ENCODE data around the gene LEMD2.

LEMD2 gene

GRCh38 chr6:33763483-33763882 lies 25.4 kb downstream of the LEMD2 start:
- no peak for TF ChIP-seq CTCF (IDR thresholded peaks at IDR 0.05; ENCODE audit: control insufficient read depth, extremely low read depth, insufficient read depth)
- no peak for DNase-seq (ENCODE audit: low read depth)
- H3K4me3 ChIP-seq (ENCODE audit: low read depth, low read length) = no peak overlapping the region

GRCh38 chr6:33762713-33763112 lies 26.2 kb downstream of the LEMD2 start:
- TF ChIP-seq CTCF (IDR thresholded peaks at IDR 0.05; ENCODE audit: control insufficient read depth, extremely low read depth, insufficient read depth) = no peak
- H3K4me3 ChIP-seq (ENCODE audit: low read depth, low read length) = no peak overlapping the region
- no peak for DNase-seq (ENCODE audit: low read depth)

- peak; percentile 93 for TF ChIP-seq CTCF (IDR thresholded peaks at IDR 0.05; ENCODE audit: control insufficient read depth, extremely low read depth, insufficient read depth)
- DNase-seq (ENCODE audit: low read depth) = peak; percentile 84
- H3K4me3 ChIP-seq (ENCODE audit: low read depth, low read length) = no peak overlapping the region
Measured at GRCh38 chr6:33761922-33762629, 26.9 kb downstream of the LEMD2 start.

GRCh38 chr6:33761581-33761921 lies 27.4 kb downstream of the LEMD2 start:
- DNase-seq (ENCODE audit: low read depth) = no peak
- H3K4me3 ChIP-seq (ENCODE audit: low read depth, low read length) = no peak overlapping the region
- no peak for TF ChIP-seq CTCF (IDR thresholded peaks at IDR 0.05; ENCODE audit: control insufficient read depth, extremely low read depth, insufficient read depth)

- no peak for DNase-seq (ENCODE audit: low read depth)
- TF ChIP-seq CTCF (IDR thresholded peaks at IDR 0.05; ENCODE audit: control insufficient read depth, extremely low read depth, insufficient read depth) = no peak
- no peak overlapping the region for H3K4me3 ChIP-seq (ENCODE audit: low read depth, low read length)
Measured at GRCh38 chr6:33759887-33760629, 28.9 kb downstream of the LEMD2 start.

GRCh38 chr6:33758815-33759216 lies 30.1 kb downstream of the LEMD2 start:
- no peak overlapping the region for H3K4me3 ChIP-seq (ENCODE audit: low read depth, low read length)
- DNase-seq (ENCODE audit: low read depth) = peak; percentile 97
- no peak for TF ChIP-seq CTCF (IDR thresholded peaks at IDR 0.05; ENCODE audit: control insufficient read depth, extremely low read depth, insufficient read depth)

Measured in LNCaP clone FGC (cell line).